K562 (cell line): ENCODE results near the gene ZNF791. TPM values are rescaled to one million over a fixed set of nuclear protein-coding genes. Genes with fewer than 3 reads are reported as not detected.

Experiments
- BDP1 ChIP-seq: IDR thresholded peaks from 3 replicates; pipeline ENCODE4 v1.6.1; 2011; ENCODE audit not compliant: insufficient read length, insufficient read depth
- CHD2 ChIP-seq: IDR thresholded peaks from 2 replicates; pipeline ENCODE4 v1.6.1; 2011; ENCODE audit warnings: low read depth, low read length
- MAZ ChIP-seq, 2 experiments: fragments of 450-650 bp in 1 of 2; sonication (generic) in 1 of 2; formaldehyde crosslinking; IDR thresholded peaks in 1 of 2; conservative IDR thresholded peaks in 1 of 2; 2 replicates each; pipeline versions ENCODE4 v1.4.0 to v1.5.0; 2020; ENCODE audit warnings: mild to moderate bottlenecking in 1 of 2, missing genetic modification reagents in 1 of 2
- MBD2 ChIP-seq: sonication (generic); IDR thresholded peaks from 2 replicates; pipeline ENCODE4 v1.6.1; 2016; ENCODE audit warnings: low read depth, borderline replicate concordance
- POLR2AphosphoS2 ChIP-seq: IDR thresholded peaks from 2 replicates; pipeline ENCODE4 v1.6.1; 2012; ENCODE audit warnings: low read length, improper control_type of control experiment
- SRSF9 ChIP-seq: fragments of 200-400 bp; formaldehyde crosslinking; IDR thresholded peaks from 2 replicates; pipeline ENCODE4 v1.6.1; 2017; ENCODE audit warnings: low read depth, low read length, borderline replicate concordance
- TAF15 ChIP-seq: fragments of 200-400 bp; formaldehyde crosslinking; IDR thresholded peaks from 2 replicates; pipeline ENCODE4 v1.6.1; 2017; ENCODE audit warnings: mild to moderate bottlenecking, low read depth, low read length, moderate library complexity
- ZFP91 ChIP-seq: sonication (generic); formaldehyde crosslinking; IDR thresholded peaks from 2 replicates; pipeline ENCODE4 v1.8.0; 2022; ENCODE audit warnings: mild to moderate bottlenecking, missing genetic modification reagents
- polyA plus RNA-seq, 8 experiments: library from polyadenylated mRNA; depleted of rRNA in 4 of 8; stranded (reverse) in 5 of 8; unstranded in 3 of 8; fragments of >200 nt; fragmentation: Nextera tagmentation in 2 of 8; fragmentation: Illumina TruSeq in 1 of 8; extraction: Ambion mirVana in 2 of 8; extraction: Trizol in 1 of 8; gene quantifications; 2 replicates each; pipeline versions ENCODE4 v1.2.1 to v1.2.3, GENCODE V29; 2011 to 2014; ENCODE audit warnings: inconsistent platforms in 1 of 8, missing spikeins in 1 of 8
- total RNA-seq, 7 experiments: library from RNA; depleted of rRNA in 6 of 7; stranded (reverse); fragments of >200 nt in 6 of 7; fragmentation: Illumina TruSeq in 2 of 7; extraction: Trizol in 2 of 7; gene quantifications; 2 replicates each; pipeline versions ENCODE4 v1.2.1 to v1.2.3, GENCODE V29; 2011 to 2021; ENCODE audit warnings: low replicate concordance in 1 of 7
- TF ChIP-seq, protein P1 (sequence below): fragments of 250-450 bp; sonication (Bioruptor Pico); IDR thresholded peaks from 2 replicates; pipeline ENCODE4 v1.5.0; 2020; ENCODE audit warnings: mild to moderate bottlenecking
- TF ChIP-seq, protein P2 (sequence below): fragments of 450-650 bp; formaldehyde crosslinking; IDR thresholded peaks from 2 replicates; pipeline ENCODE4 v1.4.0; 2020; ENCODE audit warnings: mild to moderate bottlenecking, moderate library complexity
- TF ChIP-seq, protein P3 (sequence below): sonication (generic); formaldehyde crosslinking; IDR thresholded peaks from 2 replicates; pipeline ENCODE4 v1.8.0; 2023; ENCODE audit warnings: missing genetic modification reagents, mild to moderate bottlenecking, borderline replicate concordance
- TF ChIP-seq, protein P4 (sequence below), 2 experiments: IDR thresholded peaks in 1 of 2; conservative IDR thresholded peaks in 1 of 2; 2 replicates each; pipeline ENCODE4 v1.6.1; 2016; ENCODE audit warnings: low read depth in 2 of 2, mild to moderate bottlenecking in 1 of 2, missing compliant biosample characterization in 1 of 2, missing genetic modification characterization in 1 of 2, moderate library complexity in 1 of 2

Gene ZNF791
- total and polyA plus RNA-seq, 9 of the 15 experiments (the other 6 are each of a cell fraction or from before 2014, with no cell fraction given), result 7.8 to 22.7 (median 13.1) TPM

DNA sequence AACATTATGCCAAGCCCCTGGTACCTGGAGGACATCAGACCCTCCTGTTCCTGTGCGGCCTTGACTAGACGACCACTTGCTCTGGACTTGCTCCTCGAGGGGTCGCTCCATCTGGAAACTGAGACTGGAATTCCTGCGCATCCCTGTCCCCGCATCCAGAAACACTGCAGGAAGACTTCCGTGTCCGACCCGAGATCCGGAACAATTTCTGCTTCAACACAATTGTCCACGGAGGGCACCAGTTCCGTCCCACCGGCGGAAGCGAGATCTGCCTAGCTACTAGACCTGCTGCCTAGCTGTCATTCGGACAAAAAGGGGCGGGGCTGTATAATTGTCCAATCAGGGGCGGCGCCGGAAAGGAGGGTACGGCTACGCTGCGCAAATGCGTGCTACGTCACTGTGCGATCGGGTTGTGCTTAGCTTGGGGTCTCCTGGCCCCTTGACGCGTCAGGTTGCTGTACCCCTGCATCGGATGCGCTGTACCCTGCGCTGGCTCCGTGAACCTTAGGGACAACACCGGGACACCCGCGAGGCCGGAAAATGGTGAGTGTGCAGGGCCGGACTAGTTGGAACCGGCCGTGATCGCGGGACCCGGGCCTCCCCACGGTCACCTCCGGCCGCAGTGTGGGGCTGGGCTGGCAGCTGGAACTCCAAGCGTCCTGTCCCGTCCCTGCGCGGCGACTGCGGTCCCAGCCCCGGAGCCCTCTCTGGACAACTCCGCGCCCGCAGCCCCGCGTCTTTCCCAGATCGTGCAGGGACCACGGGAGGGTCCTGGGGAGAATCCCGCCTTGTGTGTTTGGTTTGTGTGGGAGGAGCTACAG, at the start of gene ZNF791, which contains the start of gene ZNF490 (continued):
- TF ChIP-seq, protein P1, sequence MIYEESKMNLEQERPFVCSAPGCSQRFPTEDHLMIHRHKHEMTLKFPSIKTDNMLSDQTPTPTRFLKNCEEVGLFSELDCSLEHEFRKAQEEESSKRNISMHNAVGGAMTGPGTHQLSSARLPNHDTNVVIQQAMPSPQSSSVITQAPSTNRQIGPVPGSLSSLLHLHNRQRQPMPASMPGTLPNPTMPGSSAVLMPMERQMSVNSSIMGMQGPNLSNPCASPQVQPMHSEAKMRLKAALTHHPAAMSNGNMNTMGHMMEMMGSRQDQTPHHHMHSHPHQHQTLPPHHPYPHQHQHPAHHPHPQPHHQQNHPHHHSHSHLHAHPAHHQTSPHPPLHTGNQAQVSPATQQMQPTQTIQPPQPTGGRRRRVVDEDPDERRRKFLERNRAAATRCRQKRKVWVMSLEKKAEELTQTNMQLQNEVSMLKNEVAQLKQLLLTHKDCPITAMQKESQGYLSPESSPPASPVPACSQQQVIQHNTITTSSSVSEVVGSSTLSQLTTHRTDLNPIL (CRISPR knock-in tag), result no peak
- no peak; the same call in 1 of the 2 replicates for TF ChIP-seq CHD2
- no peak for TF ChIP-seq BDP1
- peak; percentile 39 to 64; a peak in 3 of 4 replicates for TF ChIP-seq MAZ (CRISPR knock-in tag; conservative IDR thresholded peaks at IDR 0.05 in 1 of 2, IDR thresholded peaks at IDR 0.05 in 1 of 2)
- TF ChIP-seq SRSF9, result no peak
- TF ChIP-seq, protein P2, sequence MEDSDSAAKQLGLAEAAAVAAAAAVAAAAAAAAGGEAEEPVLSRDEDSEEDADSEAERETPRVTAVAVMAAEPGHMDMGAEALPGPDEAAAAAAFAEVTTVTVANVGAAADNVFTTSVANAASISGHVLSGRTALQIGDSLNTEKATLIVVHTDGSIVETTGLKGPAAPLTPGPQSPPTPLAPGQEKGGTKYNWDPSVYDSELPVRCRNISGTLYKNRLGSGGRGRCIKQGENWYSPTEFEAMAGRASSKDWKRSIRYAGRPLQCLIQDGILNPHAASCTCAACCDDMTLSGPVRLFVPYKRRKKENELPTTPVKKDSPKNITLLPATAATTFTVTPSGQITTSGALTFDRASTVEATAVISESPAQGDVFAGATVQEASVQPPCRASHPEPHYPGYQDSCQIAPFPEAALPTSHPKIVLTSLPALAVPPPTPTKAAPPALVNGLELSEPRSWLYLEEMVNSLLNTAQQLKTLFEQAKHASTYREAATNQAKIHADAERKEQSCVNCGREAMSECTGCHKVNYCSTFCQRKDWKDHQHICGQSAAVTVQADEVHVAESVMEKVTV (CRISPR knock-in tag), result no peak
- TF ChIP-seq, protein P3, sequence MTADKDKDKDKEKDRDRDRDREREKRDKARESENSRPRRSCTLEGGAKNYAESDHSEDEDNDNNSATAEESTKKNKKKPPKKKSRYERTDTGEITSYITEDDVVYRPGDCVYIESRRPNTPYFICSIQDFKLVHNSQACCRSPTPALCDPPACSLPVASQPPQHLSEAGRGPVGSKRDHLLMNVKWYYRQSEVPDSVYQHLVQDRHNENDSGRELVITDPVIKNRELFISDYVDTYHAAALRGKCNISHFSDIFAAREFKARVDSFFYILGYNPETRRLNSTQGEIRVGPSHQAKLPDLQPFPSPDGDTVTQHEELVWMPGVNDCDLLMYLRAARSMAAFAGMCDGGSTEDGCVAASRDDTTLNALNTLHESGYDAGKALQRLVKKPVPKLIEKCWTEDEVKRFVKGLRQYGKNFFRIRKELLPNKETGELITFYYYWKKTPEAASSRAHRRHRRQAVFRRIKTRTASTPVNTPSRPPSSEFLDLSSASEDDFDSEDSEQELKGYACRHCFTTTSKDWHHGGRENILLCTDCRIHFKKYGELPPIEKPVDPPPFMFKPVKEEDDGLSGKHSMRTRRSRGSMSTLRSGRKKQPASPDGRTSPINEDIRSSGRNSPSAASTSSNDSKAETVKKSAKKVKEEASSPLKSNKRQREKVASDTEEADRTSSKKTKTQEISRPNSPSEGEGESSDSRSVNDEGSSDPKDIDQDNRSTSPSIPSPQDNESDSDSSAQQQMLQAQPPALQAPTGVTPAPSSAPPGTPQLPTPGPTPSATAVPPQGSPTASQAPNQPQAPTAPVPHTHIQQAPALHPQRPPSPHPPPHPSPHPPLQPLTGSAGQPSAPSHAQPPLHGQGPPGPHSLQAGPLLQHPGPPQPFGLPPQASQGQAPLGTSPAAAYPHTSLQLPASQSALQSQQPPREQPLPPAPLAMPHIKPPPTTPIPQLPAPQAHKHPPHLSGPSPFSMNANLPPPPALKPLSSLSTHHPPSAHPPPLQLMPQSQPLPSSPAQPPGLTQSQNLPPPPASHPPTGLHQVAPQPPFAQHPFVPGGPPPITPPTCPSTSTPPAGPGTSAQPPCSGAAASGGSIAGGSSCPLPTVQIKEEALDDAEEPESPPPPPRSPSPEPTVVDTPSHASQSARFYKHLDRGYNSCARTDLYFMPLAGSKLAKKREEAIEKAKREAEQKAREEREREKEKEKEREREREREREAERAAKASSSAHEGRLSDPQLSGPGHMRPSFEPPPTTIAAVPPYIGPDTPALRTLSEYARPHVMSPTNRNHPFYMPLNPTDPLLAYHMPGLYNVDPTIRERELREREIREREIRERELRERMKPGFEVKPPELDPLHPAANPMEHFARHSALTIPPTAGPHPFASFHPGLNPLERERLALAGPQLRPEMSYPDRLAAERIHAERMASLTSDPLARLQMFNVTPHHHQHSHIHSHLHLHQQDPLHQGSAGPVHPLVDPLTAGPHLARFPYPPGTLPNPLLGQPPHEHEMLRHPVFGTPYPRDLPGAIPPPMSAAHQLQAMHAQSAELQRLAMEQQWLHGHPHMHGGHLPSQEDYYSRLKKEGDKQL, result no peak
- TF ChIP-seq POLR2AphosphoS2, result no peak
- TF ChIP-seq, protein P4, sequence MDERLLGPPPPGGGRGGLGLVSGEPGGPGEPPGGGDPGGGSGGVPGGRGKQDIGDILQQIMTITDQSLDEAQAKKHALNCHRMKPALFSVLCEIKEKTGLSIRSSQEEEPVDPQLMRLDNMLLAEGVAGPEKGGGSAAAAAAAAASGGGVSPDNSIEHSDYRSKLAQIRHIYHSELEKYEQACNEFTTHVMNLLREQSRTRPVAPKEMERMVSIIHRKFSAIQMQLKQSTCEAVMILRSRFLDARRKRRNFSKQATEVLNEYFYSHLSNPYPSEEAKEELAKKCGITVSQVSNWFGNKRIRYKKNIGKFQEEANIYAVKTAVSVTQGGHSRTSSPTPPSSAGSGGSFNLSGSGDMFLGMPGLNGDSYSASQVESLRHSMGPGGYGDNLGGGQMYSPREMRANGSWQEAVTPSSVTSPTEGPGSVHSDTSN (CRISPR knock-in tag; IDR thresholded peaks at IDR 0.05; ENCODE audit: low read depth), result 0 out of 2 replicates have a peak, but pooled peaks have one; percentile 2
- TF ChIP-seq, protein P4 (tag; conservative IDR thresholded peaks at IDR 0.05; ENCODE audit: low read depth), result peak; percentile 65
- no peak for TF ChIP-seq ZFP91 (CRISPR knock-in tag)
- peak; percentile 77; the same call in 1 of the 2 replicates for TF ChIP-seq MBD2
- TF ChIP-seq TAF15, result no peak
